ENCODE data around the gene HID1.
"Not testable (repeated sequence)": the region's sequence is repeated elsewhere in the genome, so short reads cannot be mapped to it uniquely, and the experiment has no call there.

HID1 gene

GRCh38 chr17:74919440-74920305 is 52.9 kb downstream of the HID1 start:
- Histone ChIP-seq H3K4me2 (peak overlapping the region; percentile 40), H3K27ac (no peak overlapping the region), H4K20me1 (peaks cover 11% of the 10 kb centered on the region; the same call in 1 of the 2 replicates), H3K9ac (no peak overlapping the region), H3K4me3 (no peak overlapping the region), H3K36me3 (no peaks in the 10 kb centered on the region), H3K27me3 (peaks cover 60% of the 10 kb centered on the region), H3K4me1 (no peaks in the 10 kb centered on the region), H3K9me3 (no peaks in the 10 kb centered on the region)
- no peak for TF ChIP-seq Cebpa-rat (IDR thresholded peaks at IDR 0.05)

GRCh38 chr17:74918906-74919305 is 53.7 kb downstream of the HID1 start:
- H3K27me3 ChIP-seq = peaks cover 52% of the 10 kb centered on the region

GRCh38 chr17:74917430-74917829 is 55.1 kb downstream of the HID1 start:
- peaks cover 37% of the 10 kb centered on the region for H3K27me3 ChIP-seq
- H3K4me2 ChIP-seq = no peak overlapping the region
- no peaks in the 10 kb centered on the region for H3K4me1 ChIP-seq
- H3K4me3 ChIP-seq = no peak overlapping the region
- H3K9ac ChIP-seq = no peak overlapping the region
- 0 out of 2 replicates have a peak, but pooled peaks cover 3% of the 10 kb centered on the region for H3K9me3 ChIP-seq
- H3K27ac ChIP-seq = no peak overlapping the region
- H3K36me3 ChIP-seq = no peaks in the 10 kb centered on the region
- H4K20me1 ChIP-seq = peaks cover 11% of the 10 kb centered on the region; the same call in 1 of the 2 replicates
- no peak for TF ChIP-seq Cebpa-rat (IDR thresholded peaks at IDR 0.05)

More at GRCh38 chr17:74918906-74919305, 53.7 kb downstream of the HID1 start:
- H3K4me1 ChIP-seq = no peaks in the 10 kb centered on the region
- no peak for TF ChIP-seq Cebpa-rat (IDR thresholded peaks at IDR 0.05)
- H3K9ac ChIP-seq = no peak overlapping the region
- no peak overlapping the region for H3K4me3 ChIP-seq
- H3K27ac ChIP-seq = no peak overlapping the region
- no peaks in the 10 kb centered on the region for H3K36me3 ChIP-seq
- H4K20me1 ChIP-seq = peaks cover 11% of the 10 kb centered on the region; the same call in 1 of the 2 replicates
- H3K9me3 ChIP-seq = 0 out of 2 replicates have a peak, but pooled peaks cover under 1% of the 10 kb centered on the region
- no peak overlapping the region for H3K4me2 ChIP-seq

GRCh38 chr17:74916851-74917199 is 55.7 kb downstream of the HID1 start:
- Histone ChIP-seq H3K27ac (no peak overlapping the region), H3K4me3 (no peak overlapping the region), H3K9ac (no peak overlapping the region), H3K36me3 (no peaks in the 10 kb centered on the region), H4K20me1 (peaks cover 11% of the 10 kb centered on the region; the same call in 1 of the 2 replicates), H3K9me3 (0 out of 2 replicates have a peak, but pooled peaks cover 3% of the 10 kb centered on the region), H3K4me1 (no peaks in the 10 kb centered on the region), H3K4me2 (no peak overlapping the region), H3K27me3 (peaks cover 31% of the 10 kb centered on the region)
- no peak for TF ChIP-seq Cebpa-rat (IDR thresholded peaks at IDR 0.05)

- H3K36me3 ChIP-seq = no peaks in the 10 kb centered on the region
- H3K27ac ChIP-seq = no peak overlapping the region
- H4K20me1 ChIP-seq = peaks cover 5% of the 10 kb centered on the region; the same call in 1 of the 2 replicates
- 0 out of 2 replicates have a peak, but pooled peaks cover 3% of the 10 kb centered on the region for H3K9me3 ChIP-seq
- no peak for TF ChIP-seq Cebpa-rat (IDR thresholded peaks at IDR 0.05)
- peaks cover 26% of the 10 kb centered on the region for H3K27me3 ChIP-seq
- H3K9ac ChIP-seq = no peak overlapping the region
- H3K4me2 ChIP-seq = no peak overlapping the region
- no peaks in the 10 kb centered on the region for H3K4me1 ChIP-seq
- H3K4me3 ChIP-seq = no peak overlapping the region
These were observed 56.3 kb downstream of the HID1 start for GRCh38 chr17:74916136-74916850.

GRCh38 chr17:74911423-74911822 is 61.1 kb downstream of the HID1 start:
- not testable (repeated sequence) for H3K9ac ChIP-seq, H3K27ac ChIP-seq, H3K36me3 ChIP-seq, H3K27me3 ChIP-seq, H3K4me2 ChIP-seq, H4K20me1 ChIP-seq, H3K4me1 ChIP-seq, H3K4me3 ChIP-seq, H3K9me3 ChIP-seq

GRCh38 chr17:74909097-74909496 is 63.5 kb downstream of the HID1 start:
- not testable (repeated sequence) for H3K36me3 ChIP-seq, H3K4me1 ChIP-seq, H4K20me1 ChIP-seq, H3K4me3 ChIP-seq, H3K4me2 ChIP-seq, H3K9ac ChIP-seq, H3K27ac ChIP-seq, H3K27me3 ChIP-seq, H3K9me3 ChIP-seq

GRCh38 chr17:74907012-74907411 is 65.5 kb downstream of the HID1 start:
- no peaks in the 10 kb centered on the region for H4K20me1 ChIP-seq
- TF ChIP-seq Cebpa-rat (IDR thresholded peaks at IDR 0.05) = no peak
- no peak overlapping the region for H3K4me3 ChIP-seq
- H3K27ac ChIP-seq = no peak overlapping the region
- H3K36me3 ChIP-seq = no peaks in the 10 kb centered on the region
- H3K4me1 ChIP-seq = peaks cover 8% of the 10 kb centered on the region
- H3K4me2 ChIP-seq = no peak overlapping the region
- H3K9ac ChIP-seq = no peak overlapping the region
- no peaks in the 10 kb centered on the region for H3K27me3 ChIP-seq
- peaks cover 5% of the 10 kb centered on the region; the same call in 1 of the 2 replicates for H3K9me3 ChIP-seq

- H3K9ac ChIP-seq, H3K27ac ChIP-seq, H3K4me3 ChIP-seq, H3K27me3 ChIP-seq, H3K9me3 ChIP-seq, H3K4me2 ChIP-seq, H4K20me1 ChIP-seq, H3K36me3 ChIP-seq: not testable (repeated sequence)
- peaks cover 15% of the 10 kb centered on the region for H3K4me1 ChIP-seq
These were observed 66.3 kb downstream of the HID1 start for GRCh38 chr17:74906214-74906793.
